Lower leg skin (tissue), 3 donors: ENCODE data around the gene SKI.

ENCODE experiments used
- CTCF ChIP-seq, 3 donors: fragments of 450-650 bp; IDR thresholded peaks; one replicate each; pipeline ENCODE4 v1.5.1; 2016; ENCODE audit warnings: antibody characterized with exemption in 3 of 3, mild to moderate bottlenecking in 3 of 3, moderate library complexity in 2 of 3
- POLR2A ChIP-seq, 2 donors: fragments of 450-650 bp; IDR thresholded peaks; one replicate each; pipeline ENCODE4 v1.6.1; 2016 to 2017; ENCODE audit warnings: antibody characterized with exemption in 2 of 2, mild to moderate bottlenecking in 1 of 2, moderate library complexity in 1 of 2

GRCh38 chr1:2349806-2350205, 121.7 kb downstream of the SKI start:
- TF ChIP-seq CTCF (IDR thresholded peaks at IDR 0.05) (no peak), POLR2A (IDR thresholded peaks at IDR 0.05) (no peak)
